Mesothelial cell of epicardium (in vitro differentiated cells): ENCODE results near the gene KDM5B. TPM values are rescaled to one million over a fixed set of nuclear protein-coding genes. Genes with fewer than 3 reads are reported as not detected.
"Not testable (repeated sequence)": the region's sequence is repeated elsewhere in the genome, so short reads cannot be mapped to it uniquely, and the experiment has no call there.

Experiments used
- DNase-seq, 2 experiments: peaks; one replicate each; pipeline ENCODE4 v3.0.0; 2021; ENCODE audit warnings: low spot score in 2 of 2; ENCODE audit not compliant: unreplicated experiment in 2 of 2
- H3K27ac Mint-ChIP-seq: 2 replicates; pipeline ENCODE4 v1.8.0; 2021; ENCODE audit warnings: mixed read lengths
- H3K27me3 Mint-ChIP-seq: 2 replicates; pipeline ENCODE4 v1.8.0; 2021; ENCODE audit warnings: low read depth, mixed read lengths
- H3K36me3 Mint-ChIP-seq: 2 replicates; pipeline ENCODE4 v1.8.0; 2021; ENCODE audit warnings: mixed read lengths
- H3K4me1 Mint-ChIP-seq: 2 replicates; pipeline ENCODE4 v1.8.0; 2021; ENCODE audit warnings: mixed read lengths
- H3K4me3 Mint-ChIP-seq: 2 replicates; pipeline ENCODE4 v1.8.0; 2021; ENCODE audit warnings: mild to moderate bottlenecking, moderate library complexity, mixed read lengths
- H3K9me3 Mint-ChIP-seq: 2 replicates; pipeline ENCODE4 v1.8.0; 2021; ENCODE audit warnings: mixed read lengths
- CTCF ChIP-seq: fragments of 200-600 bp; sonication (generic); IDR thresholded peaks from one replicate; pipeline ENCODE4 v1.5.0; 2021; ENCODE audit warnings: antibody characterized with exemption; ENCODE audit not compliant: unreplicated experiment
- total RNA-seq: library from RNA; stranded (reverse); gene quantifications from 3 replicates; pipeline ENCODE4 v1.2.1, GENCODE V29; 2021

KDM5B gene
- total RNA-seq, 1 donor from 2014 or later = 265 TPM

GRCh38 chr1:202752774-202753173, 55.4 kb downstream of the KDM5B start:
- Mint-ChIP-seq H3K27me3 (no peaks in the 10 kb centered on the region), H3K4me1 (no peaks in the 10 kb centered on the region), H3K9me3 (no peaks in the 10 kb centered on the region), H3K36me3 (peaks cover 53% of the 10 kb centered on the region), H3K27ac (no peak overlapping the region), H3K4me3 (no peak overlapping the region)
- DNase-seq = no peak
- TF ChIP-seq CTCF = no peak

DNA sequence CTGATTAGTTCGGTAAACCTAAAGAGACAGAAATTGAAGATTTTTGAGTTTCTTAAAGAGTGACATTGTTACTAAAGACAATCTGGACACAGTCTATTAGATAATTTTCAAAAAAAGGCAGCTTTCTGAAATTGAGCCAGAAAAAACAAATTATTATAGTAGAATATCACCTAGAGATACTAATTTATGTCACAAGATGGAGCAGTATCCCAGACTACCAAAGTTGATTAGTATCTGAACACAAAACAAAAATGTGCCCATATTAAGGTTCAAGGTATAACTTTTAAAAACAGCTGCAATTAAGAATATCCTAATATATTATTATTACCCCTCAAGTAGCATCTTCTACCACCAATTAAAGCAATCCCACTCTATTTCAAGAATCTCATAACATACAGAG, 57.5 kb downstream of the KDM5B start:
- H3K27me3 Mint-ChIP-seq = no peaks in the 10 kb centered on the region
- no peak for DNase-seq
- no peak overlapping the region for H3K27ac Mint-ChIP-seq
- H3K4me3 Mint-ChIP-seq = no peak overlapping the region
- H3K4me1 Mint-ChIP-seq = no peaks in the 10 kb centered on the region
- no peaks in the 10 kb centered on the region for H3K9me3 Mint-ChIP-seq
- TF ChIP-seq CTCF = no peak
- H3K36me3 Mint-ChIP-seq = peaks cover 51% of the 10 kb centered on the region

DNA sequence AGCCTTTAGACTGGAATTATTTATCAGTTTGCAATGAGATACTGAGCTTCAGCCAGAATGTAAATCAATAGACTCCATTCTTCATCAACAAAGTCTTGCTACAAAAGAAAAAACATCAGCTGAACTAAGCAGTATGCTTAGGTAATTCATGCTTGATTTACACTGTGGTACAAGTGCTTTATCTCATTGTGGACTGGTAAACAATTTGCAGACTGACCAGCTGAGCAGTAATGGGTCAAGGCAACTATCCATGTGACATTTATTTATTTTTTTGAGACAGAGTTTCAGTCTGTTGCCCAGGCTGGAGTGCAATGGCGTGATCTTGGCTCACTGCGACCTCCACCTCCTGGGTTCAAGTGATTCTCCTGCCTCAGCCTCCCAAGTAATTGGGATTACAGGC, 58.2 kb downstream of the KDM5B start:
- TF ChIP-seq CTCF = no peak
- Mint-ChIP-seq H3K27ac (no peak overlapping the region), H3K4me3 (no peak overlapping the region), H3K27me3 (no peaks in the 10 kb centered on the region), H3K9me3 (peaks cover under 1% of the 10 kb centered on the region), H3K36me3 (peaks cover 52% of the 10 kb centered on the region), H3K4me1 (no peaks in the 10 kb centered on the region)
- no peak for DNase-seq

- Mint-ChIP-seq H3K9me3 (peaks cover 6% of the 10 kb centered on the region), H3K27me3 (no peaks in the 10 kb centered on the region), H3K4me3 (no peak overlapping the region), H3K4me1 (no peaks in the 10 kb centered on the region), H3K36me3 (peaks cover 74% of the 10 kb centered on the region), H3K27ac (no peak overlapping the region)
- no peak for DNase-seq
- TF ChIP-seq CTCF = no peak
These were observed 62.8 kb downstream of the KDM5B start for GRCh38 chr1:202745323-202745888.

DNA sequence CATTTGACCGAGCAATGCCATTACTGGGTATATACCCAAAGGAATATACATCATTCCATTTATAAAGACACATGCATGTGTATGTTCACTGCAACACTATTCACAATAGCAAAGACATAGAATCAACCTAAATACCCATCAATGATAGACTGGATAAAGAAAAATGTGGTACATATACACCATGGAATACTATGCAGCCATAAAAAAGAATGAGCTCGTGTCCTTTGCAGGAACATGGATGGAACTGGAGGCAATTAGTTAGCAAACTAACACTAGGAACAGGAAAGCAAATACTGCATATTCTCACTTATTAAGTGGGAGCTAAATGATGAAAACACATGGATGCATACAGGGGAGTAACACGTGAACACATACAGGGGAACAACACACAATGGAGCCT, 63.5 kb downstream of the KDM5B start:
- not testable (repeated sequence) for H3K27ac Mint-ChIP-seq

DNA sequence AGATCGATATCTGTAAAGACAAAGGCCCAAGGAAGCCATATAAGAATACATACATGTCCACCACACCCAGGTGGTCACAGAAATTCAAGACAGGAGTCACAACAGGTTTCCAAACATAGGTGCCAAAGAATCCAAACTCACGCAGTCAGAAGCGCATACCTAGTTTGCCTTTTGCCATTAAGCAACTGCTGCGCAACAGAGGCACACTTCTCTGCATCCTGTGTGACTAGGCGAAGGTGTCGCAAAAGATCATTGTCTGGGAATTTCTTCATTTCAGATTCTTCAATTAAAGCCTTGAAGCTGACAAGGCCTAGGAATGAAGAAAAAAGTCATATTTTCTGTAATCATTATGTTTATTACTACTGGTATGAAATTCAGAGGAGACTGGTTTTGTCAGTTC, 65.7 kb downstream of the KDM5B start:
- TF ChIP-seq CTCF = no peak
- H3K27me3 Mint-ChIP-seq = no peaks in the 10 kb centered on the region

More for the DNA sequence above, 63.5 kb downstream of the KDM5B start:
- not testable (repeated sequence) for H3K4me3 Mint-ChIP-seq, H3K27me3 Mint-ChIP-seq, H3K9me3 Mint-ChIP-seq, H3K4me1 Mint-ChIP-seq, DNase-seq
- peaks cover 73% of the 10 kb centered on the region for H3K36me3 Mint-ChIP-seq

More for the DNA sequence above, 65.7 kb downstream of the KDM5B start:
- Mint-ChIP-seq H3K36me3 (peaks cover 70% of the 10 kb centered on the region), H3K4me1 (no peaks in the 10 kb centered on the region), H3K9me3 (peaks cover 6% of the 10 kb centered on the region), H3K27ac (no peak overlapping the region), H3K4me3 (no peak overlapping the region)
- no peak for DNase-seq
